GM10248 (cell line): Measurements from ENCODE around the gene RABL6.
"Not testable (repeated sequence)": the region's sequence is repeated elsewhere in the genome, so short reads cannot be mapped to it uniquely, and the experiment has no call there.

Source experiments
- CTCF ChIA-PET: fragments of 300-600 bp; sonication (Branson Sonifier 250); formaldehyde crosslinking; extraction: SDS; loops from one replicate; lab custom pipeline; 2021; ENCODE audit warnings: antibody characterized with exemption; lab: Yijun Ruan, JAX
- POLR2A ChIA-PET: fragments of 350-650 bp; sonication (Branson Sonifier 250); formaldehyde crosslinking; extraction: SDS; loops from one replicate; lab custom pipeline; 2020; ENCODE audit warnings: antibody characterized with exemption; lab: Yijun Ruan, JAX
- DNase-seq: peaks from one replicate; pipeline ENCODE4 v3.0.0; 2012; ENCODE audit errors: extremely low spot score
- TF ChIP-seq, protein P1 (sequence below): IDR thresholded peaks from 2 replicates; pipeline ENCODE4 v1.5.1; 2012; ENCODE audit warnings: mild to moderate bottlenecking, low read depth; ENCODE audit errors: extremely low read depth, missing control alignments, control extremely low read depth

RABL6 gene

DNA sequence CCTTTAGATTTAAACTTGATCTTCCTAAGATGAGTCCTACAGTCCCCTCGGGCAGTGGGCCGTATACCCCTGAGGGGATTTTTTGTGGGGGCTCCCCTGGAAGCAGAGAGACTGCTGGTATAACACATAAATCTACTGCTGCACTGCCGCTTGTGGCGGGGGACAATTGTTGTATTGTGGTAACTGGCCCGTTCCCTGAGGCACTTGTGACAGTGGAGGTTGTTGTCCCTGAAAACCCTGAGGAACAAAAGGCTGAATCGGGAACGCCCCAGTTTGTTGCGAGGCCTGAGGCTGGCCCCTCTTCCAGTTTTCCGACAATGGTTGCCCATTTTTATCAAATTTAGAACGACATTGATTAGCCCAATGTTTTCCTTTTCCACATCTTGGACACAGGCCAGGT is 21.3 kb upstream of the RABL6 start:
- TF ChIP-seq, protein P1, sequence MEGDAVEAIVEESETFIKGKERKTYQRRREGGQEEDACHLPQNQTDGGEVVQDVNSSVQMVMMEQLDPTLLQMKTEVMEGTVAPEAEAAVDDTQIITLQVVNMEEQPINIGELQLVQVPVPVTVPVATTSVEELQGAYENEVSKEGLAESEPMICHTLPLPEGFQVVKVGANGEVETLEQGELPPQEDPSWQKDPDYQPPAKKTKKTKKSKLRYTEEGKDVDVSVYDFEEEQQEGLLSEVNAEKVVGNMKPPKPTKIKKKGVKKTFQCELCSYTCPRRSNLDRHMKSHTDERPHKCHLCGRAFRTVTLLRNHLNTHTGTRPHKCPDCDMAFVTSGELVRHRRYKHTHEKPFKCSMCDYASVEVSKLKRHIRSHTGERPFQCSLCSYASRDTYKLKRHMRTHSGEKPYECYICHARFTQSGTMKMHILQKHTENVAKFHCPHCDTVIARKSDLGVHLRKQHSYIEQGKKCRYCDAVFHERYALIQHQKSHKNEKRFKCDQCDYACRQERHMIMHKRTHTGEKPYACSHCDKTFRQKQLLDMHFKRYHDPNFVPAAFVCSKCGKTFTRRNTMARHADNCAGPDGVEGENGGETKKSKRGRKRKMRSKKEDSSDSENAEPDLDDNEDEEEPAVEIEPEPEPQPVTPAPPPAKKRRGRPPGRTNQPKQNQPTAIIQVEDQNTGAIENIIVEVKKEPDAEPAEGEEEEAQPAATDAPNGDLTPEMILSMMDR: no peak
- CTCF ChIA-PET: interaction anchor here (0.9 to 4.9 kb wide), 12 partner anchors 9 to 281 kb away, joined by 3 to 41 read pairs (median 4); partner anchors contain the start of genes ABCA2 and CLIC3
- POLR2A ChIA-PET: no interaction called here
- DNase-seq: no peak

DNA sequence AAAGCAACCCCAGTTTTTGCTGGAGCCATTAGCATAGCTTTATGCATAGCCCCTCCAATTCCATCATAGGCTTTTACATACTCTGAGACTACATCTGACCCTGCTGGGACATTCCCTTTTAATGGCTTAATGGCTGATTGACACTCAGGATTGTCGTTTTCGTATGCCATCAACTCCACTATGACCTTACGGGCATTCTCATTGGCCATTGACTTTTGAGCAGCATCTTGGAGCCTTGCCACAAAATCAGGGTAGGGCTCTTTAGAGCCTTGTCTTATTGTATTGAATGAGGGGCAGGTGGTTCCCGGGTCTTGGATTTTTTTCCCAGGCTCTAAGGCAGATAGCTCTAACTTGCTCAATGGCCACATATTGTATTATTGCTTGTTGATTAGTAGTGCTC is 20.8 kb upstream of the RABL6 start:
- DNase-seq, POLR2A ChIA-PET: not testable (repeated sequence)
- CTCF ChIA-PET: interaction anchor here (0.9 to 4.9 kb wide), 13 partner anchors 9 to 281 kb away, joined by 3 to 41 read pairs (median 4); partner anchors contain the start of genes ABCA2, CLIC3 and RABL6

DNA sequence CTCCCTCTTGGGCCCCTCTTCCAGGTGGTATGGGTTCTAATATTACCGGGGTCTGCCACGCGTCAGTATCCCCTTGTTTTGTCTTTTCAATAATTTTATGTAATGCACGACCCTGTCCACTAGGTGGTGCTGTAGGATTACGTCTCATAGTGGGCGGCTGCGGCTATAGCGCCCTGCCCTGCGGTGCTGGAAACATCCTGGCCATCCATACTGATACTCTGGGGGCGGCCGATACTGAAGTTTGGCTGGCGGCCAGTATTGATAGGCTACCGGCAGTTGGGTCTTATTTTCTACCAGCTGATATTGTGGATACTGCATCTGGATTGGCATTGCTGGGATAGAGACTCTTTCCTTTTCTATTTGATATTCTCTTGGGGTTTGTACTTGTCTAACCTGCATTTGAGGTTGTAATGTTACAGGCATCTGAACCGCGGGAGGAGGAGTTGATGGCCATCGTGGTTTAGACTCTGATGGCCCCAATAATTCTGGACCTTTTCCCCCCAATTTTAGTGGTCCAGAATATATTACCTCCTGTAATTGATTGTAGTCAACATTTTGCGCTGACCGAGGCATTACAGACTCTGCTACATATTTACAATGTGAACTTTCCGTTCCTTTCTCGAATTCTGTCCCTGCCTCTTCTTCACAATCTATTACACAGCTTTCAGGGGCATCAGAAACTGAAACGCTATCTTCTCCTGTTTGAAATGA is 19.9 kb upstream of the RABL6 start:
- TF ChIP-seq, protein P1: peak; percentile 86
- peak; percentile 69 for DNase-seq
- CTCF ChIA-PET: interaction anchor here (0.9 to 4.9 kb wide), 13 partner anchors 10 to 280 kb away, joined by 3 to 41 read pairs (median 5); partner anchors contain the start of genes AJM1, CLIC3, LCN8 and RABL6
- POLR2A ChIA-PET: no interaction called here

DNA sequence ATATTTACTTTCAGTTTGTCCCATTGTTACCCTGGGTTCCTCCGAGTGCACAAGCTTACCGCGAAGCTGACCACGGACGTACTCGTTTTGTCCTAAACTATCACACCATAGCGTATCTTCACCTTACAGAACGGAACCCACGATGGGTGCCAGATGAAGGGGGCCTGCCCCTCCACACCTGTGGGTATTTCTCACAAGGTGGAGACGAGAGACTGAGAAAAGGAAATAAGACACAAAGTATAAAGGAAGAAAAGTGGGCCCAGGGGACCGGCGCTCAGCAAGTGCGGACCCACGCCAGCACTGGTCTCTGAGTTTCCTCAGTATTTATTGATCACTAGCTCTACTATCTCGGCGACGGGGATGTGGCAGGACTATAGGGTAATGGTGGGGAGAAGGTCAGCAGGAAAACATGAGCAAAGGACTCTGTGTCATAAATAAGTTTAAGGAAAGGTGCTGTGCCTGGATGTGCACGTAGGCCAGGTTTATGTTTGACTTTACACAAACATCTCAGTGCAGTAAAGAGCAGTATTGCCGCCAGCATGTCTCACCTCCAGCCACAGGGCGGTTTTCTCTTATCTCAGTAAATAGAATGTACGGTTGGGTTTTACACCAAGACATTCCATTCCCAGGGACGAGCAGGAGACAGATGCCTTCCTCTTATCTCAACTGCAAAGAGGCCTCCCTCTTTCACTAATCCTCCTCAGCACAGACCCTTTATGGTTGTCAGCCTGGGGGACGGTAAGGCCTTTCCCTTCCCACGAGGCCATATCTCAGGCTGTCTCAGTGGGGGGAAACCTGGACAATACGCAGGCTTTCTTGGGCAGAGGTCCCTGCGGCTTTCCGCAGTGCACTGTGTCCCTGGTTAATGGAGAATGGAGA is 18.9 kb upstream of the RABL6 start:
- CTCF ChIA-PET: interaction anchor here (0.9 to 4.9 kb wide), 8 partner anchors 11 to 246 kb away, joined by 3 to 41 read pairs (median 6); partner anchors contain the start of genes AJM1, LCN8 and RABL6
- POLR2A ChIA-PET, DNase-seq: not testable (repeated sequence)

DNA sequence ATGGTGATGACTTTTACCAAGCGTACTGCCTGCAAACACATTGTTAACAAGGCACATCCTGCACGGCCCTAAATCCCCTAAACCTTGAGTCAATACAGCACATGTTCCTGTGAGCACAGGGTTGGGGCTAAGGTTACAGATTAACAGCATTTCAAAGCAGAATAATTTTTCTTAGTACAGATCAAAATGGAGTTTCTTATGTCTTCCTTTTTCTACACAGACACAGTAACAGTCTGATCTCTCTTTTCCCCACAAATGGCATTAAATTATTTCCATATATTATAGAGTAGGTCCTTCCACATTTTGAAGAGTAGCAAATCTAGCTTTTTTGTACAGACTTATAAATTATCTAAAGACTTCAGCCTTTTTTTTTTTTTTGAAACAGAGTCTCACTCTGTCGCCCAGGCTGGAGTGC is 18.2 kb upstream of the RABL6 start:
- DNase-seq: no peak
- TF ChIP-seq, protein P1: no peak
- ChIA-PET CTCF (interaction anchor here (1.8 kb wide), 2 partner anchors 12 to 240 kb away, joined by 10 read pairs; no protein-coding TSS in a partner anchor), POLR2A (no interaction called here)

DNA sequence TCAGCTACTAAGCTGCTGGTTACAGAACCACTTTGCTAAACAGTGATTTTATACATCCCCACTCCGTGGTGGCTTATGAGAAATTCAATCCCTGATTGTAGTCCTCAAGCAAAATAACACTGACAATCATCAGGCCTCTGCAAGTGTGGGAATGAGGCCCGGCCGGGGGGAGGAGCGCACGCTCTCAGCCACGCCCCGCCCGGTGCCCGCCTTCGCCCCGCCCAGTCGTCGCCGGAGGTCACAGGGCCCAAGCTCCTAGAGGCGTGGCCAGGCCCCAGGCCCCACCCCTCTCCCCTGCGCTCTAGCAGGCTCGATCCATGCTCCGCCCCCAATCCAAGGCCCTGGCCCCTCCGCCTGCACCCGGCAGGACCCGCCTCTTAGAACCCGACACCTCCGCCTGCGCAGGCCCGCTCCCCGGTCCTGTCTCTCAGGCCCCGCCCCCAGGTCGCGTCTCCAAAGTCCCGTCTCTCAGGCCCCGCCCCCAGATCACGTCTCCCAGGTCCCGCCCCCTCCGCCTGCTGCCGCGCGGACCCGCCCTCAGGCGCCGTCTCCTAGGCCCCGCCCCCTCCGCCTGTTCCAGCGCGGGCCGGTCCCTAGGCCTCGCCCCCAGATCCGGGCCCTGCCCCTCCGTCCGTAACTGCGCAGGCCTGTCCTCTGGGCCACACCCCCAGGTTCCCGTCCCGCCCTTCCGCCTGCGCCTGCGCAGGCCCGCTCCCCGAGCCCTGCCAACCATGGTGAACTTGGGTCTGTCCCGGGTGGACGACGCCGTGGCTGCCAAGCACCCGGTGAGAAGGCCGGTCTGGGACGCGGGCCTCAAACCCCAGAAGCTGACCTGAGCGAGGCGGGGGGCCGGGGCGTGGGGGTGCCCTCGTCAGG is 16.9 kb upstream of the RABL6 start, which contains the start of gene TMEM141:
Gene TMEM141 (plus strand): TSS at position 705 of the 876 bp plus-strand sequence. CDS start 27 bp downstream, at position 732.
- TF ChIP-seq, protein P1: peak; percentile 1
- ChIA-PET CTCF (interaction anchor here (0.5 to 1.8 kb wide), 13 partner anchors 9 to 437 kb away, joined by 3 to 10 read pairs (median 3); partner anchors contain the start of genes AJM1, NPDC1 and RNF224), POLR2A (interaction anchor here (0.6 to 1.0 kb wide), 2 partner anchors 57 to 64 kb away, joined by 3 to 5 read pairs; no protein-coding TSS in a partner anchor)
- DNase-seq: peak; percentile 99
